GM12872 (cell line): ENCODE measurements around the gene LRRC43.

Experiments
- CTCF ChIP-seq: IDR thresholded peaks from 3 replicates; pipeline ENCODE4 v1.5.1; 2011; ENCODE audit warnings: low read depth, mild to moderate bottlenecking, low read length, moderate library complexity; ENCODE audit not compliant: insufficient read depth

The LRRC43 gene

GRCh38 chr12:122145505-122146330, 37.2 kb upstream of the LRRC43 start:
- TF ChIP-seq CTCF: no peak

- no peak for TF ChIP-seq CTCF
Observed at GRCh38 chr12:122147514-122148290, 35.2 kb upstream of the LRRC43 start.

GRCh38 chr12:122148657-122149056, 34.3 kb upstream of the LRRC43 start:
- no peak for TF ChIP-seq CTCF

- no peak for TF ChIP-seq CTCF
Observed at GRCh38 chr12:122150127-122150681, 32.7 kb upstream of the LRRC43 start.

GRCh38 chr12:122152754-122153153, 30.2 kb upstream of the LRRC43 start:
- no peak for TF ChIP-seq CTCF

GRCh38 chr12:122155705-122156104, 27.2 kb upstream of the LRRC43 start:
- TF ChIP-seq CTCF: no peak

- no peak for TF ChIP-seq CTCF
Observed at GRCh38 chr12:122158700-122159285, 24.1 kb upstream of the LRRC43 start.
